Trophoblast cell (in vitro differentiated cells and primary cell): ENCODE measurements around the gene PARP6.

Experiments
- DNase-seq, 2 donors: peaks; one replicate each; pipeline ENCODE4 v3.0.0-alpha.2; 2016
- H2AFZ ChIP-seq: 2 replicates; pipeline ENCODE4 v1.6.1; 2013; ENCODE audit warnings: low read length, moderate library complexity, mild to moderate bottlenecking; ENCODE audit not compliant: insufficient read depth, poor library complexity
- H2AK5ac ChIP-seq: 2 replicates; pipeline ENCODE4 v1.6.1; 2013; ENCODE audit warnings: mild to moderate bottlenecking, low read length
- H2BK120ac ChIP-seq: 2 replicates; pipeline ENCODE4 v1.6.1; 2013; ENCODE audit warnings: low read length, mild to moderate bottlenecking, moderate library complexity; ENCODE audit not compliant: insufficient read depth, poor library complexity
- H2BK12ac ChIP-seq: 2 replicates; pipeline ENCODE4 v1.6.1; 2013; ENCODE audit warnings: mild to moderate bottlenecking, low read length, moderate library complexity
- H2BK5ac ChIP-seq: 2 replicates; pipeline ENCODE4 v1.6.1; 2013; ENCODE audit warnings: low read length, low read depth, moderate library complexity, mild to moderate bottlenecking; ENCODE audit not compliant: poor library complexity
- H3K14ac ChIP-seq: 2 replicates; pipeline ENCODE4 v1.6.1; 2013; ENCODE audit warnings: mild to moderate bottlenecking, low read length
- H3K18ac ChIP-seq: 2 replicates; pipeline ENCODE4 v1.6.1; 2013; ENCODE audit warnings: mild to moderate bottlenecking, low read length
- H3K23ac ChIP-seq: 2 replicates; pipeline ENCODE4 v1.6.1; 2013; ENCODE audit warnings: low read length
- H3K27ac ChIP-seq: 2 replicates; pipeline ENCODE4 v1.5.1; 2013; ENCODE audit warnings: low read depth, mild to moderate bottlenecking, inconsistent platforms, low read length, moderate library complexity
- H3K27me3 ChIP-seq: 2 replicates; pipeline ENCODE4 v1.6.1; 2013; ENCODE audit warnings: inconsistent platforms, mild to moderate bottlenecking, low read length, moderate library complexity; ENCODE audit not compliant: insufficient read depth
- H3K36me3 ChIP-seq, 2 experiments: 1 replicate in 1 of 2; 2 replicates in 1 of 2; pipeline ENCODE4 v1.6.1; 2013; ENCODE audit warnings: low read length in 2 of 2, mild to moderate bottlenecking in 2 of 2, moderate library complexity in 1 of 2; ENCODE audit not compliant: insufficient read depth in 2 of 2, control insufficient read depth in 1 of 2
- H3K4ac ChIP-seq: 2 replicates; pipeline ENCODE4 v1.6.1; 2013; ENCODE audit warnings: low read depth, mild to moderate bottlenecking, low read length, moderate library complexity
- H3K4me1 ChIP-seq, 2 experiments: 1 replicate in 1 of 2; 2 replicates in 1 of 2; pipeline ENCODE4 v1.6.1; 2013; ENCODE audit warnings: low read length in 2 of 2, mild to moderate bottlenecking in 2 of 2, moderate library complexity in 1 of 2; ENCODE audit not compliant: insufficient read depth in 2 of 2, control insufficient read depth in 1 of 2
- H3K4me2 ChIP-seq: 2 replicates; pipeline ENCODE4 v1.6.1; 2013; ENCODE audit warnings: inconsistent platforms, mild to moderate bottlenecking, low read length, moderate library complexity
- H3K4me3 ChIP-seq: 2 replicates; pipeline ENCODE4 v1.5.1; 2013; ENCODE audit warnings: mild to moderate bottlenecking, low read depth, low read length, inconsistent platforms
- H3K79me1 ChIP-seq: one replicate; pipeline ENCODE4 v1.6.1; 2013; ENCODE audit warnings: low read length
- H3K79me2 ChIP-seq: 2 replicates; pipeline ENCODE4 v1.6.1; 2013; ENCODE audit warnings: low read length, mild to moderate bottlenecking; ENCODE audit not compliant: control insufficient read depth, insufficient read depth, poor library complexity
- H3K9ac ChIP-seq: 2 replicates; pipeline ENCODE4 v1.6.1; 2013; ENCODE audit warnings: mild to moderate bottlenecking, low read length
- H3K9me3 ChIP-seq: 2 replicates; pipeline ENCODE4 v1.6.1; 2013; ENCODE audit warnings: low read depth, mild to moderate bottlenecking, control low read depth, inconsistent platforms, low read length; ENCODE audit not compliant: insufficient read depth
- H4K12ac ChIP-seq: 2 replicates; pipeline ENCODE4 v1.6.1; 2013; ENCODE audit warnings: low read depth, mild to moderate bottlenecking, low read length, moderate library complexity
- H4K8ac ChIP-seq: 2 replicates; pipeline ENCODE4 v1.6.1; 2013; ENCODE audit warnings: low read depth, mild to moderate bottlenecking, low read length, moderate library complexity
- H4K91ac ChIP-seq: one replicate; pipeline ENCODE4 v1.6.1; 2013; ENCODE audit warnings: low read depth, mild to moderate bottlenecking, low read length, moderate library complexity
- WGBS: extraction: QIAGEN DNeasy Blood & Tissue Kit; methylation state at CpG from one replicate; pipeline ENCODE4 v1.1.7; 2013; ENCODE audit warnings: missing lambda C conversion rate; ENCODE audit not compliant: insufficient read length, insufficient coverage; ENCODE audit errors: extremely low coverage; 5-methylcytosine and 5-hydroxymethylcytosine counted together

Gene PARP6

DNA sequence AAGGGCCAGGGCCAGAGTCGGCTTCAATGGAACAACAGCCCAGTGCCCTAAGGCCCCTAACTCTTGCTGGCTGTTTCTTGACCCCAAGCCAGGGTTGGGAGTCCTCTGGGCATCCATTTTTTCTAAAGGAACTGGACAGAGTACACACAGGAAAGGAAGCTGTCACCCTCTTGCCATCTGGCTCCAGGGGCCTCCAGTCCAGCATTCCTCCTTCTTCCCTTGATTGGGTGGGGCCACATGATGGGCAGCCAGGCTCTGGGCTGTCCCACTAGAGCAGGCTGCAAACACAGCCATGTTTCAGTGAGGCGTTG lies 73.2 kb downstream of the PARP6 start:
- H3K23ac ChIP-seq = no peak overlapping the region
- WGBS = no CpG with 5 or more reads among the region's 2 CpGs
- H3K36me3 ChIP-seq = peaks cover 52 to 58% of the 10 kb centered on the region in 2 experiments
- no peak overlapping the region for H2BK12ac ChIP-seq
- H2AK5ac ChIP-seq = no peak overlapping the region
- no peak overlapping the region for H3K4ac ChIP-seq
- no peak overlapping the region for H3K4me2 ChIP-seq
- H3K4me1 ChIP-seq = peaks cover 4 to 13% of the 10 kb centered on the region in 2 experiments
- H2BK120ac ChIP-seq = no peak overlapping the region
- H4K8ac ChIP-seq = no peak overlapping the region
- H4K91ac ChIP-seq = no peak overlapping the region
- no peak overlapping the region for H4K12ac ChIP-seq
- H3K79me2 ChIP-seq = peaks cover 2% of the 10 kb centered on the region
- DNase-seq = no peak
- H3K27me3 ChIP-seq = no peaks in the 10 kb centered on the region
- H2AFZ ChIP-seq = no peak overlapping the region
- no peak overlapping the region for H3K14ac ChIP-seq
- H3K9me3 ChIP-seq = peaks cover 2% of the 10 kb centered on the region
- H2BK5ac ChIP-seq = no peak overlapping the region
- H3K9ac ChIP-seq = no peak overlapping the region
- H3K79me1 ChIP-seq = peaks cover 6% of the 10 kb centered on the region
- H3K18ac ChIP-seq = no peak overlapping the region
- H3K27ac ChIP-seq = no peak overlapping the region
- no peak overlapping the region for H3K4me3 ChIP-seq

DNA sequence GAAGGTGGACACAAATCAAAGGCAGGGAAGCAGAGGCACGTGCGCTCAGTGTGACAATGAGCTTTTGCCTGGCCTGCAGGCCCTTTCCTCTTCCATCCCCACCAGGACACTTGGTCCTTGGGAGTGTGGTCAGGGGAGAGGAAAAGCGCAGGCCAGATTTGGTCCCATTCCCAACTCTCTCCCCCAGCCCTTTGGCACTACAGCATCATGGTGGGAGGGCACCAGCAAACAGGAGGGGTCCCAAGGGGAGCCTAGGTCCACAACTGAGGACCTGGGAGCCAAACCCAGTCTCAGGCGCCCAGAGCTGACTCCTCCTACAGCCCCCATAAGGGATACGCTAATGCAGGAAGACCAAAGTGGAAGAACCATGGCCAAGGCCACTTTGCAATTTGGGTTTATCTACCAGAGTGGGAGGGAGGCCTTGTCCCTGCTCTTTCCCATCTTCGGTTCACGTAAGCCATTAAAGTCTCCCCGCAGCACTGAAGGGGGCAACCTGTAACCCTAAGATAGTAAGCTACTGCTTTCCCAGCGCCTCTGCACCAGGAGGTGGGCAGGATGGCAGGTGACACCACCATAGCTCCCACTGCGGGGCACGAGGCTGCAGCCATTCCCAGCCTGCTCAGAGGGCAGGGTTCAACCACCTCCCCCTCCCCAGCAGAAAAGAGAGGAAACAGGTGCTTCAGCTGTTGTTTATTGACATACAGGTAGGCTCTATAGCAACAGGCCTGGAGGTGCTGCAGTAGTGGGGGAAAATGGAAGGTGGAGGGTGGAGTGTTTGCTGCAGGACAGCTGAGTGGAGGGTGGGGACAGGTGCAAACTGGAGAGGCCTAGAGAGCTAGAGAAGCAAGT lies 73.8 kb downstream of the PARP6 start:
- H3K9me3 ChIP-seq = peaks cover 2% of the 10 kb centered on the region
- H3K4me3 ChIP-seq = no peak overlapping the region
- no peaks in the 10 kb centered on the region for H3K27me3 ChIP-seq
- no peak overlapping the region for H2BK5ac ChIP-seq
- H3K79me1 ChIP-seq = peaks cover 6% of the 10 kb centered on the region
- no peak overlapping the region for H4K91ac ChIP-seq
- H3K4ac ChIP-seq = no peak overlapping the region
- DNase-seq = peak in 1 of 2 donors; percentile 48
- no peak overlapping the region for H3K4me2 ChIP-seq
- peaks cover 2% of the 10 kb centered on the region for H3K79me2 ChIP-seq
- H4K12ac ChIP-seq = no peak overlapping the region
- no CpG with 5 or more reads among the region's 11 CpGs for WGBS
- H3K9ac ChIP-seq = no peak overlapping the region
- H3K23ac ChIP-seq = no peak overlapping the region
- H4K8ac ChIP-seq = no peak overlapping the region
- H2AFZ ChIP-seq = no peak overlapping the region
- H2BK12ac ChIP-seq = no peak overlapping the region
- H3K14ac ChIP-seq = no peak overlapping the region
- peaks cover 50 to 53% of the 10 kb centered on the region in 2 experiments for H3K36me3 ChIP-seq
- no peak overlapping the region for H2BK120ac ChIP-seq
- no peak overlapping the region for H3K27ac ChIP-seq
- H2AK5ac ChIP-seq = no peak overlapping the region
- peaks cover 4 to 13% of the 10 kb centered on the region in 2 experiments for H3K4me1 ChIP-seq
- no peak overlapping the region for H3K18ac ChIP-seq

DNA sequence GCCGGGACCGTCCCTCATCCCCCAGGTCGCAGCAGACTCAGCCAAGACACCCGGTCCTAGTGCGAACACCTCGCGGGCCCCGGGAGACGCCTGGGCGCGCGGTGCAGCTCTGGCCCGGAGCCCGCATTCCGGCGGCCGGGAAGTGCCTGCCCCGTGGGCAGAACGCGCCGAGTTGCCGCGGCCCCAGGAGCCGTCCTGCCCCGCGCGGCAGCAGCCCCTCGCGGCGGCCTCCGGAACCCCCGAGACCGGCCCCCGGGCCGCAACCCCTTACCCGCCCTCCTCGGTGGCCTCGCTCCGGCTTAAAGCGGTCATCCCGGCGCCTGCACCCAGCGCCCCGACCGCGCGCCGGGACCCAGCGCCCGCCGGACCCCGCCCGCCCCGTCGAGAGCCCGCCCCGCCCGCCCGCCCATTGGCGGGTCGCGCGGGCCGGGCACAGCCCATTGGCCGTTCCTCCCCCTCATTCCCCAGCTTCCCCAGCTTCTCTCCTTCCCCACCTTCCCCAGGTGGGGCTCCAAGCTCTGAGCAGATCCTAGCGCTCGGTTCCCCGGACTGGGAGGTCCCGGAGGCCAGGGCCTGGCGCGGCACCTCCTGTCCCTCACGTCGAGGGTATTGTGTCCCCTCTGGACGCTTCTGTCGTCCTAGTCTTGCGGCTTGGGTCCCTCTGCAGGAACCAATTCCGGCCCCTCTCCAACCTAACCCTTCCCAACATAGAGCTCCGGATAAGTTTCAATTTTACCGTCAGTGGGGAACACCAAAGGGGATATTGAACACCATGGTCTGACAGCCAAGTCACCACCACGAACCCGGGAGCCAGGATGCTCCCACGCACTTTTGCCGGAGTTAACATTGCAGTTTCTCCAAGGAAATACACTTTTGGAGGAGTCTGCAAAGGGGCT lies 74.6 kb downstream of the PARP6 start, which contains the start of gene GRAMD2A:
TSS of gene GRAMD2A (minus strand) at position 328 of the 896 bp plus-strand sequence.
- H4K12ac ChIP-seq = peak within 1 kb of the TSS; percentile 56
- H2AFZ ChIP-seq = peak within 1 kb of the TSS; percentile 5
- H3K36me3 ChIP-seq = peaks cover 41 to 45% of the 10 kb centered on the region in 2 experiments
- WGBS = no CpG with 5 or more reads among the region's 83 CpGs
- DNase-seq = peak; percentile 32 to 57
- peak within 1 kb of the TSS; percentile 15 for H2BK5ac ChIP-seq
- peak within 1 kb of the TSS; percentile 45 for H4K91ac ChIP-seq
- H4K8ac ChIP-seq = peak within 1 kb of the TSS; percentile 61
- H3K27me3 ChIP-seq = no peaks in the 10 kb centered on the region
- H3K4me2 ChIP-seq = peak within 1 kb of the TSS; percentile 75
- peaks cover 6% of the 10 kb centered on the region for H3K79me1 ChIP-seq
- peak within 1 kb of the TSS; percentile 45 for H3K14ac ChIP-seq
- peak within 1 kb of the TSS; percentile 21 for H2BK120ac ChIP-seq
- no peak within 1 kb of the TSS for H3K23ac ChIP-seq
- peak within 1 kb of the TSS; percentile 30 for H3K9ac ChIP-seq
- peak within 1 kb of the TSS; percentile 73 for H3K4me3 ChIP-seq
- peaks cover 2% of the 10 kb centered on the region for H3K9me3 ChIP-seq
- peak within 1 kb of the TSS; percentile 20 for H2BK12ac ChIP-seq
- peak within 1 kb of the TSS; percentile 61 for H2AK5ac ChIP-seq
- peak within 1 kb of the TSS; percentile 10 for H3K27ac ChIP-seq
- no peak within 1 kb of the TSS for H3K4ac ChIP-seq
- H3K79me2 ChIP-seq = peaks cover 2% of the 10 kb centered on the region
- H3K4me1 ChIP-seq = peaks cover 4 to 13% of the 10 kb centered on the region in 2 experiments
- H3K18ac ChIP-seq = peak within 1 kb of the TSS; percentile 33

DNA sequence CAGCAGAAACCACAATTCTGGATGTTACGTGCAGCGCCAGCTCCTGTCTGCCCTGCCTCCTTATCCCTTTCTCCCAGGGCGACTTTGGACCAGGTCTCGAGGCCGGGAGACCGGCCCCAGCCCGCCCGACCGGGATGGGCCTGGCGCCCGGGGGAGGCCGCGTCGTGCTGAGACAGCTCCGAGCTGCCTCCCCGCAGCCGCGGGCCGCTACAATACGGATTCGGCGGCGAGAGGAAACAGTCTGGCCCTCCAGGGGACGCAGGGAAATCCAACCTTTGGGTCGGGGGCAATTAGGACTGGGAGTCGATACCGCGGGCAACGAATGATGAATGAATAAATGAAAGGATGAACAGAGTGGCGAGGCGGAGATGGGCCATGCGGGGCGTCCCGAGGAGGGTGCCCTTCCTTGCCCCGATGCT lies 75.3 kb downstream of the PARP6 start:
- Histone ChIP-seq H2AK5ac (no peak overlapping the region), H3K27me3 (no peaks in the 10 kb centered on the region), H3K9me3 (peaks cover 2% of the 10 kb centered on the region), H3K4ac (no peak overlapping the region), H3K14ac (peak overlapping the region; percentile 1), H2BK12ac (peak overlapping the region; percentile 8), H3K4me1 (peaks cover 4 to 13% of the 10 kb centered on the region in 2 experiments), H3K23ac (no peak overlapping the region), H3K18ac (peak overlapping the region; percentile 1), H3K36me3 (peaks cover 35 to 38% of the 10 kb centered on the region in 2 experiments), H2BK5ac (peak overlapping the region; percentile 15), H3K27ac (no peak overlapping the region), H4K8ac (peak overlapping the region; percentile 4), H3K79me1 (peaks cover 6% of the 10 kb centered on the region), H2BK120ac (no peak overlapping the region), H2AFZ (peak overlapping the region; percentile 5), H4K91ac (peak overlapping the region; percentile 45), H3K9ac (peak overlapping the region; percentile 30), H3K4me2 (peak overlapping the region; percentile 75), H4K12ac (peak overlapping the region; percentile 41), H3K4me3 (peak overlapping the region; percentile 73), H3K79me2 (peaks cover 2% of the 10 kb centered on the region)
- no CpG with 5 or more reads among the region's 35 CpGs for WGBS
- peak in 1 of 2 donors; percentile 7 for DNase-seq
